ENCODE results near the gene HEMGN.

Gene HEMGN
- long read RNA-seq = 0 reads

- no peak for DNase-seq (ENCODE audit: low read depth in 1 of 2, low spot score in 1 of 2)
- Histone ChIP-seq H3K27ac (replicated peaks) (no peak within 1 kb of the TSS), H3K27me3 (ENCODE audit: insufficient read depth, poor library complexity, severe bottlenecking) (no peaks in the 10 kb centered on the region), H3K4me3 (replicated peaks; ENCODE audit: insufficient read depth, low read length) (no peak within 1 kb of the TSS)
- TF ChIP-seq CTCF (IDR thresholded peaks at IDR 0.05; ENCODE audit: insufficient read depth, low read length) (no peak), POLR2AphosphoS5 (IDR thresholded peaks at IDR 0.05; ENCODE audit: low read depth) (no peak), GABPA (IDR thresholded peaks at IDR 0.05; ENCODE audit: low read depth) (no peak), REST (IDR thresholded peaks at IDR 0.05; ENCODE audit: insufficient replicate concordance, low read depth) (no peak), SPI1 (IDR thresholded peaks at IDR 0.05; ENCODE audit: borderline replicate concordance, low read depth) (no peak)
Observed at GRCh38 chr9:97938081-97938644, at the start of gene HEMGN. Gene HEMGN, minus strand, starts transcription at chr9:97938172. Its CDS starts 36 bp downstream, at chr9:97938136.

GRCh38 chr9:97987487-97987886, 49.5 kb upstream of the HEMGN start:
- TF ChIP-seq SPI1 (IDR thresholded peaks at IDR 0.05; ENCODE audit: borderline replicate concordance, low read depth) = no peak
- TF ChIP-seq CTCF (IDR thresholded peaks at IDR 0.05; ENCODE audit: insufficient read depth, low read length) = no peak
- TF ChIP-seq GABPA (IDR thresholded peaks at IDR 0.05; ENCODE audit: low read depth) = no peak
- no peak for TF ChIP-seq REST (IDR thresholded peaks at IDR 0.05; ENCODE audit: insufficient replicate concordance, low read depth)
- no peak for DNase-seq (ENCODE audit: low read depth in 1 of 2, low spot score in 1 of 2)
- Histone ChIP-seq H3K4me3 (replicated peaks; ENCODE audit: insufficient read depth, low read length) (no peak overlapping the region), H3K27ac (replicated peaks) (no peak overlapping the region; the same call in 1 of the 2 replicates), H3K27me3 (ENCODE audit: insufficient read depth, poor library complexity, severe bottlenecking) (no peaks in the 10 kb centered on the region)

GRCh38 chr9:97985058-97985861, 47.3 kb upstream of the HEMGN start:
- H3K27me3 ChIP-seq (ENCODE audit: insufficient read depth, poor library complexity, severe bottlenecking) = no peaks in the 10 kb centered on the region
- H3K4me3 ChIP-seq (replicated peaks; ENCODE audit: insufficient read depth, low read length) = peak overlapping the region; percentile 48
- H3K27ac ChIP-seq (replicated peaks) = peak overlapping the region; percentile 92
- peak in 1 of 2 experiments; percentile 38 for DNase-seq (ENCODE audit: low read depth in 1 of 2, low spot score in 1 of 2)
- TF ChIP-seq REST (IDR thresholded peaks at IDR 0.05; ENCODE audit: insufficient replicate concordance, low read depth) = peak; percentile 20
- TF ChIP-seq SPI1 (IDR thresholded peaks at IDR 0.05; ENCODE audit: borderline replicate concordance, low read depth) = no peak
- no peak for TF ChIP-seq CTCF (IDR thresholded peaks at IDR 0.05; ENCODE audit: insufficient read depth, low read length)
- TF ChIP-seq POLR2AphosphoS5 (IDR thresholded peaks at IDR 0.05; ENCODE audit: low read depth) = peak; percentile 49; the same call in 1 of the 2 replicates
- no peak for TF ChIP-seq GABPA (IDR thresholded peaks at IDR 0.05; ENCODE audit: low read depth)
